Astrocyte (in vitro differentiated cells and primary cell): ENCODE data around the gene TSPAN4. TPM values are rescaled to one million over a fixed set of nuclear protein-coding genes. Genes with fewer than 3 reads are reported as not detected.

ENCODE experiments used
- DNase-seq: peaks from one replicate; pipeline ENCODE4 v3.0.0-alpha.2; 2010; ENCODE audit warnings: low read depth
- FAIRE-seq: peaks from 2 replicates; lab custom pipeline; 2011; peaks lifted over from hg19 to GRCh38; lab: Jason Lieb, UNC
- H2AFZ ChIP-seq: 2 replicates; pipeline ENCODE4 v1.6.0; 2012; ENCODE audit warnings: low read depth, low read length, inconsistent platforms
- H3K27ac ChIP-seq: 2 replicates; pipeline ENCODE4 v1.5.1; 2011; ENCODE audit warnings: low read depth, low read length, inconsistent platforms
- H3K27me3 ChIP-seq: 2 replicates; pipeline ENCODE4 v1.6.0; 2011; ENCODE audit warnings: low read length, inconsistent platforms; ENCODE audit not compliant: insufficient read depth
- H3K36me3 ChIP-seq: 2 replicates; pipeline ENCODE4 v1.5.1; 2011; ENCODE audit warnings: low read length, inconsistent platforms; ENCODE audit not compliant: insufficient read depth
- H3K4me1 ChIP-seq: 2 replicates; pipeline ENCODE4 v1.5.1; 2011; ENCODE audit warnings: low read length, inconsistent platforms; ENCODE audit not compliant: insufficient read depth
- H3K4me2 ChIP-seq: 2 replicates; pipeline ENCODE4 v1.6.0; 2012; ENCODE audit warnings: low read length, inconsistent platforms
- H3K4me3 ChIP-seq: 2 replicates; pipeline ENCODE4 v1.5.1; 2011; ENCODE audit warnings: low read depth, mild to moderate bottlenecking, low read length, inconsistent platforms; ENCODE audit not compliant: insufficient read depth
- H3K79me2 ChIP-seq: 2 replicates; pipeline ENCODE4 v1.6.0; 2012; ENCODE audit warnings: mild to moderate bottlenecking, low read length, inconsistent platforms; ENCODE audit not compliant: insufficient read depth
- H3K9ac ChIP-seq: 2 replicates; pipeline ENCODE4 v1.6.0; 2012; ENCODE audit warnings: mild to moderate bottlenecking, low read length, inconsistent platforms
- H3K9me3 ChIP-seq: 2 replicates; pipeline ENCODE4 v1.5.1; 2012; ENCODE audit warnings: low read depth, mild to moderate bottlenecking, low read length, inconsistent platforms; ENCODE audit not compliant: insufficient read depth
- H4K20me1 ChIP-seq: 2 replicates; pipeline ENCODE4 v1.6.0; 2012; ENCODE audit warnings: low read length, inconsistent platforms; ENCODE audit not compliant: insufficient read depth
- H3K27ac Mint-ChIP-seq: one replicate; pipeline ENCODE4 v1.8.0; 2021; ENCODE audit warnings: mild to moderate bottlenecking, mixed read lengths; ENCODE audit not compliant: unreplicated experiment
- H3K27me3 Mint-ChIP-seq: one replicate; pipeline ENCODE4 v1.8.0; 2021; ENCODE audit warnings: low read depth, mixed read lengths; ENCODE audit not compliant: unreplicated experiment
- H3K36me3 Mint-ChIP-seq: one replicate; pipeline ENCODE4 v1.8.0; 2021; ENCODE audit warnings: low read depth, mixed read lengths; ENCODE audit not compliant: unreplicated experiment
- H3K4me1 Mint-ChIP-seq: one replicate; pipeline ENCODE4 v1.8.0; 2021; ENCODE audit warnings: low read depth, mixed read lengths; ENCODE audit not compliant: unreplicated experiment
- H3K4me3 Mint-ChIP-seq: one replicate; pipeline ENCODE4 v1.8.0; 2021; ENCODE audit warnings: mild to moderate bottlenecking, moderate library complexity, mixed read lengths; ENCODE audit not compliant: unreplicated experiment
- H3K9me3 Mint-ChIP-seq: one replicate; pipeline ENCODE4 v1.8.0; 2021; ENCODE audit warnings: mild to moderate bottlenecking, mixed read lengths; ENCODE audit not compliant: unreplicated experiment
- EZH2 ChIP-seq: IDR thresholded peaks from 2 replicates; pipeline ENCODE4 v1.6.1; 2012; ENCODE audit warnings: mild to moderate bottlenecking, low read length, inconsistent platforms; ENCODE audit not compliant: insufficient read depth
- total RNA-seq: library from RNA; stranded (reverse); gene quantifications from 2 replicates; pipeline ENCODE4 v1.2.1, GENCODE V29; 2021
- TF ChIP-seq, protein P1 (sequence below): IDR thresholded peaks from 2 replicates; pipeline ENCODE4 v1.5.1; 2011; ENCODE audit warnings: low read depth, mild to moderate bottlenecking, inconsistent platforms, low read length, moderate library complexity; ENCODE audit not compliant: insufficient read depth

The TSPAN4 gene
- total RNA-seq, 1 donor from 2014 or later = 69.5 TPM

DNA sequence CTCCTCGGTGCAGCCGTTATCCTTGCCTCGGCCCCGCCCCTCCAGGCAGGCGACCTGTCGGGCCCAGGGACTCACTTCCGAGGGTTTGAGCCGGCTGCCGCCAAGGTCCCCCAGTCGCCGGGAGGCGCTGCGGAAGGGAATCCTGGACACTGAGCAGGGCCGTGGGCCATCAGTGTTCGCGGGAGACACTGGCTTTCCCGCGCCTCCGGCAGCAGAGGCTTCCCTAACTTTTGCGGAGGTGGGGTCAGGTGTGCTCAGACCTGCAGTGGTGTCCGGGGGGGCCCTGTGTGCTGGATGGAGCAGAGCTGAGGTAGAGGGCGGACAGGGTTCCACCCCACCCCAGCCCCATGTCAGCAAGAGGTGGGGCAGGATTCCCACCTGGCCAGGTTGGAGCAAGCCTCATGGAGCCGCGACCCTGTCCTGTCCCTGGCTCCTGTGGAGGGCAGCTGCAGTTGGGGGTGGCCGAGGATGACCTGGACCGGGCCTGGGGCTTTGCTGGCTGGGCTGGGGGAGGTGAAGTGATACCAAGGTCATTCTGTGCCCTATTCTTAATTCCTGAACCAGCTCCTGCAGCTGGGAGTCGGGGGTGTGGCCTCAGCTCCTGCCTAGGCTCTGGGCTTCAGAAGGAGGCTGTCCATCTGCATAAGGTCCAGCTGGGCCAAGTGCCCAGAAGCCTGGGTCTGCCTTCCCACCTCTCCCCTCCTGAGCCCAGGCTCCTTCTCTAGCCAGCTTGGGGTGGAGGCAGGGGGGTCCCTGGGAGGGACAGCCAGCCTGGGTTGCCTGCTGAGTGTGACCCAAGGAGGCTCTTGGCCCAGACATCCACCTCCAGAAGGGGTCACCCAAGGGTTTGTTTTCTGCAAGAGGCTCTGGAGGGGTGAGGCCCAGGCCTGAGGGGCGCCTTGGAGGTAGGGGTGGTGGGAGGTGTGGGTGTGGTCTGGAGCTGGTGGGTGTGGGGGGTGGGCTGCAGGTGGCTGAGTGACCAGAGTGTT is 8.4 kb downstream of the TSPAN4 start:
- Histone ChIP-seq H3K27ac (no peak overlapping the region), H3K79me2 (peaks cover 18% of the 10 kb centered on the region), H4K20me1 (peaks cover 91% of the 10 kb centered on the region), H3K4me3 (no peak overlapping the region), H3K27me3 (no peaks in the 10 kb centered on the region), H3K9ac (no peak overlapping the region), H3K4me1 (peaks cover 21% of the 10 kb centered on the region), H3K9me3 (no peaks in the 10 kb centered on the region), H2AFZ (no peak overlapping the region), H3K4me2 (peak overlapping the region; percentile 85), H3K36me3 (no peaks in the 10 kb centered on the region)
- TF ChIP-seq EZH2 = no peak
- TF ChIP-seq, protein P1, sequence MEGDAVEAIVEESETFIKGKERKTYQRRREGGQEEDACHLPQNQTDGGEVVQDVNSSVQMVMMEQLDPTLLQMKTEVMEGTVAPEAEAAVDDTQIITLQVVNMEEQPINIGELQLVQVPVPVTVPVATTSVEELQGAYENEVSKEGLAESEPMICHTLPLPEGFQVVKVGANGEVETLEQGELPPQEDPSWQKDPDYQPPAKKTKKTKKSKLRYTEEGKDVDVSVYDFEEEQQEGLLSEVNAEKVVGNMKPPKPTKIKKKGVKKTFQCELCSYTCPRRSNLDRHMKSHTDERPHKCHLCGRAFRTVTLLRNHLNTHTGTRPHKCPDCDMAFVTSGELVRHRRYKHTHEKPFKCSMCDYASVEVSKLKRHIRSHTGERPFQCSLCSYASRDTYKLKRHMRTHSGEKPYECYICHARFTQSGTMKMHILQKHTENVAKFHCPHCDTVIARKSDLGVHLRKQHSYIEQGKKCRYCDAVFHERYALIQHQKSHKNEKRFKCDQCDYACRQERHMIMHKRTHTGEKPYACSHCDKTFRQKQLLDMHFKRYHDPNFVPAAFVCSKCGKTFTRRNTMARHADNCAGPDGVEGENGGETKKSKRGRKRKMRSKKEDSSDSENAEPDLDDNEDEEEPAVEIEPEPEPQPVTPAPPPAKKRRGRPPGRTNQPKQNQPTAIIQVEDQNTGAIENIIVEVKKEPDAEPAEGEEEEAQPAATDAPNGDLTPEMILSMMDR = no peak
- Mint-ChIP-seq H3K4me1 (peaks cover 4% of the 10 kb centered on the region), H3K27me3 (no peaks in the 10 kb centered on the region), H3K27ac (no peak overlapping the region), H3K4me3 (peak overlapping the region; percentile 78), H3K36me3 (peaks cover 2% of the 10 kb centered on the region), H3K9me3 (no peaks in the 10 kb centered on the region)
- FAIRE-seq = no peak
- DNase-seq = no peak

DNA sequence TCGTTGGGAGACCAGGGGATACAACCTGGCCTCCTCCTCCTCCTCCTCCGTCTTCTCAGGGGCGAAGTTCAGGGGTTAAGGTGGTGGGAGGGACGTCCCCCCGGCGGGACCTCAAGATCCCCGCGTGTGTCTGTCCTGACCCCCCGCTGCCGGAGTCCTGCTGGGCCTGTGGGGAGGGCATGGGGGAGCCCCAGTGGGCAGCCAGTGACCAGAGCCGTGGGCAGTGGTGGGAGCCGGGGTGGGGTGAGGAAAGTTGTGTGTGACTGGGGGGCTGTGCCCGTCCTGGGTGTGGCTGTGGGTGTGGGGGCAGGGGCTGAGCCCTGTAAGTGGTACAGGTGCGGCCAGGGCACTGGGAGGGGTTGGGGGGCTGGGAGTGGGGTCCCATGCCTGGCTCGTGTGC is 10.1 kb downstream of the TSPAN4 start:
- DNase-seq (no peak), FAIRE-seq (no peak)
- no peak overlapping the region for H3K4me3 Mint-ChIP-seq
- Histone ChIP-seq H3K4me1 (peaks cover 9% of the 10 kb centered on the region), H3K36me3 (no peaks in the 10 kb centered on the region), H2AFZ (no peak overlapping the region), H3K9me3 (no peaks in the 10 kb centered on the region), H3K27ac (no peak overlapping the region), H3K79me2 (peaks cover 6% of the 10 kb centered on the region), H3K27me3 (no peaks in the 10 kb centered on the region), H4K20me1 (peaks cover 90% of the 10 kb centered on the region), H3K9ac (no peak overlapping the region), H3K4me2 (no peak overlapping the region), H3K4me3 (no peak overlapping the region)
- no peak for TF ChIP-seq EZH2
- TF ChIP-seq, protein P1 = no peak
- H3K36me3 Mint-ChIP-seq = peaks cover 2% of the 10 kb centered on the region
- H3K4me1 Mint-ChIP-seq = peaks cover 1% of the 10 kb centered on the region
- H3K9me3 Mint-ChIP-seq = no peaks in the 10 kb centered on the region
- no peak overlapping the region for H3K27ac Mint-ChIP-seq
- H3K27me3 Mint-ChIP-seq = no peaks in the 10 kb centered on the region
